ENCODE measurements around the gene TMEM11.

TMEM11 gene

DNA sequence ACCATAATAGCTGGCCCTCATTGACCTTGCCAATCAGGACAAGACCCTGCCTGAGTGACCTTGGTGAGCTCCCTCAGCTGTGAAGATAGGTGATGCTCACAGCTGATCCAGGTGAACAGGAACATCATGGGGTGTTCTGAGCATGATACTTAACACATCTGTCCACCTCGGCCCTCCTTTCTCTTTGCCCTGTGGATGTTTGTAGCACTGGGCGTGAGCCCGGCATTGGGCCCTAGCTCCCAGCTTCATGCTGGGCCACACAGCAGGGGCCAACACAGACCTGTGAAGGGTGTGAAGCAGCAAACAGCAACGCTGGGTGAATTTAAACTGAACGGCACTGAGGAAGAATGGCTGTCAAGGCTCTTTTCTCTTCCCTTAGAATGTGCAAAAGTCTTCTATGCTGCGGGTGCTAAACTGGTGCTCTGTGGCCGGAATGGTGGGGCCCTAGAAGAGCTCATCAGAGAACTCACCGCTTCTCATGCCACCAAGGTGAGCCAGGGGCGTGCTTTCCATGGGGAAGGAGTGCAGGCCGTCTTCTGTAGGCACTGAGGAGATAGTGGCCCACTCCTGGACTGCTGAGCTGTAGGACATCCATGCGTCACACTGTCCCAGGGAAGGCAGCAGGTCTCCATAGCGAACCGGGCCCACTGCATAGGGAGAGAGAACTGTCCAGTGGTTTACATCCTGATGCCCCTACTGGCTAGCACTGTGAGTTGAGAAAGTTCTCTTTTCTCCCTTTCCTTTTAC is 35.9 kb downstream of the TMEM11 start:
- DNase-seq (ENCODE audit: low spot score) = no peak

DNA sequence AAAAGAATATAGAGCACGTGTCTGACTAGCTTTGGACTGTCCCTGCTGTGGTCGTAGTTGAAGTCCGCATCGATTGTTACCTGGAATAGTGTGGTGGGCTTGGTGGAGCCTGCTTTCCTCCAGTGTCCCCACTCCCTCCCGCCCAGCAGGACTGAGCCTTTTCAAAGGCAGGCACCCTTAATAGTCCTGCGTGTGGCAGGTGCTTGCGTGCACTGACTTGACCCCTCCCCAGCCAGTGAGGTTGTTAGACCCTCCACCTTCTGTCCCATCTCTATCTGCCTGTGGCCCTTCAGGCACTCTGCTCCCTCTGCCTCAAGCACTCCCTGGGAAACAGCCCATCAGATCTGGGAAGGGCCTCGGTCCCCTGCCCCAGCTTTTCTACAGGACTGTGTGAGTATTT is 36.6 kb downstream of the TMEM11 start:
- no peak for DNase-seq (ENCODE audit: low spot score)

DNA sequence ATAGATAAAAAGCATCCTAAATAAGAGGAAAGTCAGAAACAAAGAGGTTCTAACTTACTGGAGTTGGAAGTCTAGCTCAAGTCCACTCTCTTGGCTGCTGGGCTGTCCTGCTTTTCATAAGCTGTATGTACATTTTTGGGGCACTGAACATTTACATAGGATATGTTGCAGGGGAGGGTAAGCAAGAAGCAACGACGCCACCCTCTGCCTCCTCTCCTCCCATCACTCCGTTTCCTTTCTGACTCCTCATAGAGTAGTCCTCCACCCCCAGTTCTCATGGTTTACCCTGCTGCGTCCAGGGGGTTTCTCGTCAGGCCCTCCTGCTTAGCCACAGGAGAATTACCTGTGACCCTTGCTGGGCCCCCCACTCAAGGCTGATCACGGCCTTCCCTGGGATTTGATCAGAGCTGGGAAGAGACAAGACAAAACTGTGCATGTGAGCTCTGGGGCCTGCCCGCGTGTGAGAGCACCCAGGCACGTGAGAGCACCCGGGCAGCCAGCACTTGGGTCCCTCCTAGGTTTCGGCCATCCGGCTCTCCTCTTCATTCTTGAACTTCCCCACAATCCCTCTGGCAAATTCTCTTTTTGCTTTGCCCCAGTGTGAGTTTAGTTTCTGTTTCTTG is 37.1 kb downstream of the TMEM11 start:
- DNase-seq (ENCODE audit: low spot score) = no peak

DNA sequence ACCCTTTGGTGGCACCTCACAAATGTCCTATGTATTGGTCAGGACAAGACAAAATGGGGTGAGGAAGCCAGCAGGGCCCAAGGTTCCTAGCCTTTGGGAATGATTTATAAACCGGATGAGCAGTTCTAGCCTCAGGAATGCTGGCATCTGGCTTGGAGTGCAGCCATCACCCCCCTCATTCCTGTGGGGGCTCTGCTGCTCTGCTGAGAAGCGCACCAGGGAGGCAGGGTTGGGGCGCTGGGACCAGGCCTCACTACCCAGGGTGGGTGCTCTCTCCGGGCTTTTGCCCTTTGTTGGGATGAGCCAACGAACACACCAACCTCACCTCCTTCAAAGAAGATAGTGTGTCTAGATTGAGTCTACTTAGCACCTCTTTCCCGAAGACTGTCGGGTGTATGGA is 39.2 kb downstream of the TMEM11 start:
- no peak for DNase-seq (ENCODE audit: low spot score)

DNA sequence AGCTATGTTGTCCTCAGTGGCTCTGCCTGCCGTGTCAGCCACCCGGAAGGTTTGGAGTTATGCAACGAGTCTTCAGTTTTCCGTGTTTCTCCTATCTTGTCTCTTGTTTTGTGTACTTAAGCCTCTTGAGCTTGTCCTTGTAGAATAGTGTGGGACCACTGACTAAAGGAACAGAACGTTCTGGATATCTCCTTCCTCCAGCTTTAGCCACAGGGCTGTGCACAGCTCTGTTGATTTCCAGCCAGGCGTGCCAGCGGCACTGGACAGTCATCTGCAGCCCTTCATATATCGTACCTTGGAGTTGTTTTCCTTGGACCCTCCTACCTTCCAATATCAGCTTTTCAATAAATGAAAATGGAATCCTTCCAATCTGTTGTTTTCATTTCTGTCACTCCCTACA is 39.8 kb downstream of the TMEM11 start:
- no peak for DNase-seq (ENCODE audit: low spot score)

DNA sequence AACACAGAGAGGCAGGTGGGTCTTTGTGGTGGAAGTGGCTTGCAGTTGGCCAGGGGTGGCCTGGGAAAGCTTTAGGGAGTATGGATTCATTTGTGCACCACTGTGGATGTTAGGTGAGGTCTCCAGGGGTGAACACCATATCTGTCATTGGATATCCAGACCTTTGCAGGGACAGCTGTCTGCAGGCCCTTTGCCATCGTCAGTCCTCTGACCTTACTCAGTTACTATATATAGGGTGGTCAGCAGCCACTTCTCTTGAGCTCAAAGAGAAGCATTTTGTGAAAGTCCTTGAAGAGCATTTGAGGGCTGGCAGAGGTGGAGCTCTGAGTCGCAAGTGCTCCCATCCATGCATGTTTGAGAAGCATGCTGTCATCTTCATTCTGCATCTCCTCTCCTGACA is 40.4 kb downstream of the TMEM11 start:
- DNase-seq (ENCODE audit: low spot score) = no peak

DNA sequence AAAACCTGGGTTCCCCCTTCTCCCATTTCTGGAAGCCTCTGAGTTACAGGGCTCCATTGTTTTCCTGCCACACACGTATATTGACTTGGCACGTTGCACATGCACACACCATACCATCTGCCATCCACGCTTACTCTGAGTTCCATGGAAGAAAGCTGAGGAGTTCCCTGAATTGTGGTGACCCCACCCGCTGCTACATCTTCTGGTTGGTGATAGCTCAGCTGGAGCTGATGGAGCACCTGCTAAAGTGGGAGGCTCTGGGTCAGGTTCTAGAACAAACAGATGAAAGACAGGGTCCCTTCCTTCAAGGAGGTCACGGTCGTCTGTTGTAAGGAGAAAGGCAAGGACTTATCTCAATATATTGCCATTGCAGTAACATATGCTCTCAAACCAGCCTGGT is 41.1 kb downstream of the TMEM11 start:
- DNase-seq (ENCODE audit: low spot score) = no peak

DNA sequence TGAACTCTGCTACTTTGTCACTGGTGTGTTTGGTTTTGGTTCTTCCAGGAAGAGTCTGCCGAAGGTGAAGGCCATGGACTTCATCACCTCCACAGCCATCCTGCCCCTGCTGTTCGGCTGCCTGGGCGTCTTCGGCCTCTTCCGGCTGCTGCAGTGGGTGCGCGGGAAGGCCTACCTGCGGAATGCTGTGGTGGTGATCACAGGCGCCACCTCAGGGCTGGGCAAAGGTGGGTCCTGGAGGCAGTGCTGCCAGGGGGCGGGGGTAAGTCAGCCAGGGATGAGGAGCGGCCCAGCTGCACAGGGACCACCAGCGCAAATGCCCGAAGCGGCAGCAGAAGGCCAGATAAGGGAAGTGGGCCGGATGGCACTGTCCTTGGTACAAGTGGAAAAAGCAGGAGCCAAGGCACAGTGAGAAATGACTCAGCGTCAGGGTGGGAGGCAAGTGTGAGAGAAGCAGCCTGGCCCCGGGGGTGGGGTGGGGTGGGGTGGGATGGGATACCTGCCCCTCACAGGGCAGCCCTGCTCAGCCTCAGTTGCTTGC is 41.9 kb downstream of the TMEM11 start:
- DNase-seq (ENCODE audit: low spot score) = no peak

DNA sequence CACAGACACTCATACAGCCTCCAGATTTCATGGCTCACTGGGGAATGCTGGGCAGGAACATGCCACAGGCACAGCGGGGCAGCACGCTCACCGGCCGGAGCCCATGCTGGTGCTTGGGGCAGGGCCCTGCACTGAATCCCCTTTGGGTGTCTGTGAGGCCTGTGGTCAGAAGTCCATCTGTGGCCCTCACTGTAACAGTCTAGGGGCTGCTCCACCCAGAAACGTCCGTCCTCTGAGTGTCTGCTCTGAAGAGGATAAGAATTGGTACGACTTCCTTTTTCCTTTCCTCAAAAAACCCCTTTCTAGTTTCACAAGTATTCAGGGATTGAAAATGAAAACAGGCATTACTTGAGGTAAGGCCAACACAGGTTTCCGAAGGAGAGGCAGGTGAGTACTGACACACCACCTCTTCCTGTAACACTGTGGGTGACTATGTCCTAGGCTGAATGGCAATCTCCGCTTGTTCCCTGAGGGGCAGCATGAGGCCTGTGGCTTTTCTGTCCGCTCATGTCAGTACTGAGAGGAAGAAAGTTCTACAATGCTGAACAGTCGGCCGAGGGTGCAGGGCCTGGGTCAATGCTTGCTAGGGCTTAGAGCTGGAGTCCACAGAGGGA is 42.5 kb downstream of the TMEM11 start:
- DNase-seq (ENCODE audit: low spot score) = no peak

DNA sequence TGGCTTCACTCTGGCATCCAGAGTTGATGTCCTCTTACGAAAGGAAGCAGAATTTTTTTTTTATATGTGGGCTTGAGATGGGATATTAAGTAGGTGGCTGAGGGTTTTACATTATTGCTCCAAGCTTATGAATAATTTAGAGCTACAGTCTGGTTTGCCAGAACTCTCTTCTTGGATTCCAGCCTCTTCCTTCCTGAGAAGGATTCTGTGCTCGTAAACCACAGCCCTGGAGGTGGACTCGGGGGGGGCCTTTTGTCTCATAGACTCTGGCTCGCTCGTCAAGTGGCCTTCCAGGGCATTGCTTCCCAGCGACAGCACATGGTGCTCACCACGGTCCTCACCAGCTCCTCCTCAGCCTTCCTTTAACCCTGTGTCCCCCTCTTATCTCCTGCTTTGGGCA is 43.2 kb downstream of the TMEM11 start:
- DNase-seq (ENCODE audit: low spot score) = no peak

DNA sequence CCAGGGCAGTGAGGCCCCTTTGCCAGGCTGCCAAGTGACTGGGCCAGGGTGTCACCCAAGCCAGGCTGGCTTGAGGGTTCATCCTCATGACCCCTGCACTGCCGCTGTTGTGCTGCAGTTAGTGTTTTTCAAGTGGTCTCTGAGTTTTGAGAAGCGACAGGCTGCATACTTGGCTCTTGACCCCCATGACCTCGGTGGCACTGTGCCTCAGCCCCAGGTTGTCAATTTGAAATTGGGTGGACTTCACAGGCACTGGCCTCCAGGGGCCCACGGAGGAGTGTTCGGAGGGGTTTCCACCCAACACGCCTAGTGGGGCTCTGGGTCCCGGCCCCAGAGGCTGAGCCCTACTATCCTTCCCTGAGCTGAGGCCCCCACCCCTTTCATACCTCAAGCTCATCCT is 44.5 kb downstream of the TMEM11 start:
- DNase-seq (ENCODE audit: low spot score) = no peak

DNA sequence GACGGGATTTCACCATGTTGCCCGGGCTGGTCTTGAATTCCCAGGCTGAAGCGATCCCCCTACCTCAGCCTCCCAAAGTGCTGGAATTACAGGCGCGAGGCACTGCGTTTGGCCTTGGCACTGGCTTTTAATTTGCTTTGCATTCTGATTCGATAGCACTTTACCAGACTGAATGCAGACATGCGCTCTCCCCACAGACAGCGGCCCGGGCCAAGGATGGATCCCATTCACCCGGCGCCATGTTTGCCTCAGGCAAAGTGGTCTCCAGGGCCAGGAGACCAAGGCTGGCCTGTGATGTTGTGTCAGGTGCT is 45.5 kb downstream of the TMEM11 start:
- DNase-seq (ENCODE audit: low spot score) = no peak

DNA sequence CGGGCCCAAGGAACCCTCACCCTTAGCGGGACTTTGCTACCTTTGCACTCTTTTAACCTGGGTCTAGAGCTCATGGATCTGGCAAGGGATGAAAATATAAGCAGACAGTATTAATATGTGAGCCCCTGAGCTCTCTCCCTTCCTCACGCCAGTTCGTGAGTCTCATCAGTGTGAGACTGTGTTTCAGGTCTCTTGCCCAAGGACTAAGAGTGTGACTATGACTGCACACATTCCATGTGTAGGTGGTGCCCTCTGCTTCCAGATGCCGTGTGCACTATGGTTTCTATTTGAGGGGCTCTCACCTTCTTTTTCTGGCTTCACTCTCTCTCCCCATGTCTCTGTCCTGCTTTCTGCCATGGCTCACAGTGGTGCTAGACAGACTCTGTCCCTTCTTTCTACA is 46.7 kb downstream of the TMEM11 start:
- no peak for DNase-seq (ENCODE audit: low spot score)

DNA sequence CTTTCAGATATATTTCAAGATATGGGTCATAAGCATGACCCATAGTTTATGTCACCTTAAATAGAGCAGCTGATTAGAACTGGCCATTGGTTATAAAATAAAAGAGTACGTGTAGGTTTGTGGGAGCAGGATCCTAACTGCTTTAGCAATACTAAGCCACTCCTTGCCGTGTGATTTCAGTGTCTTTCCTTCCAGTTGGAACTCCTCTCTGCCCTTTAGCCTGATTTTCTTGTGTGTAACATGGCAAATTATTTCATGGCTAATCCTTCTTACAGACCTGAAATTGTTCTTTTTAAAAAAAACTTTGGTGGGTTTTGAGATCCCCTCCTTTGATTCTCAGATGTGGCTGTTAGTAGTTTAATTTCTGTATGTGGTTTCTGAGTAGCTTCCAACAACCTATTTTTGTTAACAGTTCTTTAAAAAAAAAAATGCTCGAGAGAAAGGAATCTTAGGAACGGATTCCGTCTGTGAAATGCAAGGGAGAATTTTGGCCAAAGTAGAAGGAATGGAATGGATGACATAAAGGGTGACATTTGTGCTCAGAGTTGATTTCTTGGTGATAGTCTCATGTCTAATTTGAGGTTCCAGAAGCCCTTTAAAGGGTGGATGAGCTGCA is 47.3 kb downstream of the TMEM11 start:
- DNase-seq (ENCODE audit: low spot score) = no peak

DNA sequence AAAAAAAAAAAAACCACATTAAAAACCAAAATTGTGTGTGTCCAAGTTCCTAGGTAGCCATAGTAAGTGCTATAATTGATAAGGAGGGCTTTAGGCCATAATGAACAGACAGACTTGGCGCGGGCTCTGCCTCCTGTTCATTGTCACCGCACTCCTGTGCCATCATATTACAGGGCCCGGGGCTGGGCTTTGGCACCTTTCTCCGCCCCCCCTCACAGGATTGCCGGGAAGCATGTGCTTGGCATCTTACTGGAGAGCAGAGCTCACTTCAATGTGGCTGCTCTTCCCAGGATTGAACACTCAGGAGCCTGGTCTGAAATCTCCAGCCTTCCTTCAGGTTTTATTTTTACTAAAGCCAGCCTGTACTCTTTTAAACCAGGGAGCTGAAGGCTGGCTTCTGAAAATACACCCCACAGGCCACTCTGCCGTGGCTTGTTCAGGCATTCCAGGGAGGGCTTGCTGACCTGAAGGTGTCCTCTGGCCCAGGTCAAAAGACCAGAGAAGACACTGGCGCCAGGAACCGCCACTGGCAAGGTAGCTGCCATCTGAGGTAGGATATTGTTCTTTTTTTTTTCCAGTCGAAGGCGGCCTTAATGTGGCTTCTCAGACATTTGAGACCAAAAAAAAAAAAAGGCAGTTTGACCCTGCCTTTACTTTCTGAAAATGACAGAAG is 47.9 kb downstream of the TMEM11 start:
- no peak for DNase-seq (ENCODE audit: low spot score)

DNA sequence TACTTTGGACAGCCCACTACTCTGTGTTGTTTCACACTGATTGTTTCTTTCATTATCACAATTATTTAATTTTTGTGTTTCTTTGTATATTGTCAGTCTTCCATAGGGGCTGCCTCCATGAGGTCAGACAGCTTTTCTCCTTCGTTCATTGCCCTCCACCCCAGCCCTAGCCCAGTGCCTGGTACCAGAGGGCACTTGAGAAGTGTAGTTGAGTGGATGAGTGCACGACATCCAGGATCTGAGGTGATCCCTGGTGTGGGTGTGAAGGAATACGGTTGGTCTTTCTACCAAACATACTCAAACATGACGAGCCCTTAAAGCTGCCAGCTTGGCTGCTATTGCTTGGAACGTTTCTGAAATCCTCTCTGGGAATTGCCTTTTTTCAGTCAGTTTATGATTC is 49.3 kb downstream of the TMEM11 start:
- DNase-seq (ENCODE audit: low spot score) = no peak

DNA sequence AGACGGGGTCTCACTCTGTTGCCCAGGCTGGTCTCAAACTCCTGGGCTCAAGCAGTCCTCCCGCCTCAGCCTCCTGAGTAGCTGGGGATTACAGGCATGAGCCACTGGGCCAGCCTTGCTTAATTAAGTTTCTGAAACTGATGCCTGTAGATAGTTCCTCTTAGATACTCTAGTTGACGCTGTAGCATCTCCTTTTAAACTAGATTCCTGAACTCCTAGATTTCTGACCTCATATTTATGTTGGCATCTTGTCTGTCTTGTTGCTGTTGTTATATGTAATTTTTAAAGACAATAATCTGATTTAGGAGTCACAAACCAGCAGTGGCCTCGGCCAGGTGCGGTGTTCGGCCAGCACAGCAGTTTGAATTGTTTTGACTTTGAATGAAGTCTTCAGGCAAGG is 49.7 kb downstream of the TMEM11 start:
- no peak for DNase-seq (ENCODE audit: low spot score)

DNA sequence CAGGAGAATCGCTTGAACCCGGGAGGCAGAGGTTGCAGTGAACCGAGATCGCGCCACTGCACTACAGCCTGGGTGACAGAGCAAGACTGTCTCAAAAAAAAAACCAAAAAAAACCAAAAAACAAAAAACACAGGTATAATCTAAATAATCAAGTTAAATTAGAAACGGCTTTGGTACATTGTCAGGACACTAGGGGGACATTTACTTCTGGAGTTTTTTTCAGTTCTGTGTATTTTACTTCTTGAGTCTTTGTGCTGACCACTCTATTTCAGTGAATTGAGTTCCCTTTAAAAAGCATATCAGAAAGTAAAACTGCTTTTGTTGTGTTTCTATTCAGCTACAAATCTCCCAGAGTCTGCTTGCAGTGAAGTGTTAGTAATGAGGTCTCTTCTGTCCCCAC is 50.9 kb downstream of the TMEM11 start:
- DNase-seq (ENCODE audit: low spot score) = no peak

DNA sequence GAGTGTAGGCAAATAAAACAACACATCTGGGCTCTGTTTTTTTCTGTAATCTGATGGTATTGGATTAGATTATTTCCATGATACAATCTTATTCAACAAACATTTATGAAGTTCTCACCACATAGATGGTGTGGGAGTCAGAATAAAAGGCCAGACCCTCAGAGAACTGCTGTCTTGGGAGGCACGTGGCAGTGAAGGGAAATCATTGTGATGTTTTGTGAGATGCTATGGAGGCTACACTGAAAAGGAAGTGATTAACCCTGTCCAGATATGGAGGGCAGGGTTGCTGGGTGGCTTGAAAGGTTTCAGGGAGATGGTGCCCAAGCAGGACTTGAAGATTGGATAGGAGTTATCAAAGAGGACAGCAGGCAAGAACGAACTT is 51.6 kb downstream of the TMEM11 start:
- no peak for DNase-seq (ENCODE audit: low spot score)

DNA sequence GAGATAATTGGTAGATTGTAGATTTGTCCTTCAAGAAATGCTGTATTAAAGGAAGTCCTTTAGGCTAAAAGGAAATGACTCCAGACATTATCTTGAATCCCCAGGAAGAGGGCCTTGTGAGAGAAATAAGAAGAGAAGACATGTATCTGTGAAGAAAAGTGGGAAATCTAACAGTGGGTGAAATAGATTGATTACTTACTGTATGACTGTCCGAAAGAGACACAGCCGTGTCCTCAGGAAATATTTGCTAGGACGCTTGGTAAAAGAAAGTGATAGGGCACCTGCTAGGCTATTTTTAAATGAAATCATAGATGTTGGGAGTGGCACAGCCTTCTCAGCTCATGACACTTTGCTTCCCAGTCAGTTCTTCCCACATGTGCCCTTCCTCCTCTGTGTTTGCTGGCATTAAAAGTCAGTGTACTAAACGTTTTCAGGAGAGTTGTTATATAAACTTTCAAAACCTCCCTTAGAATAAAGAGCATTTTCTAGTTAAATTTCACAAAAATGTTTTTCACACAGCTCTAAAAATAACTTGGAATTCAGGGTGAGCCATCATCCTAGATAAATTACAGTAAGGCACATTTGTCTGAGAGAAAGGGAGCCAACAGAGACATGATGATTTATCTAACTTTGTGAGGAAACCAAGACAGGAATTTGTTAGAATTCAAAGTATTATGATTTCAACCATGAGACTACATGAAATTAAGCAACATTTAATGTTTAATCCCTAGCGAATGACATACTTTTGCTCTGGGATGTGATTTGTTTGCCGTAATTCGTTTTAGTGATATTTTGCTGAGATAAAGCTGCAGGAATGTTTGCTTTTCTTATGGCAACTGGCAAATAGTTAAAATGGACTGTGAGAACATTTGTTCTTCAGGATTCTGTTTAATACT is 52.2 kb downstream of the TMEM11 start:
- DNase-seq (ENCODE audit: low spot score) = no peak

DNA sequence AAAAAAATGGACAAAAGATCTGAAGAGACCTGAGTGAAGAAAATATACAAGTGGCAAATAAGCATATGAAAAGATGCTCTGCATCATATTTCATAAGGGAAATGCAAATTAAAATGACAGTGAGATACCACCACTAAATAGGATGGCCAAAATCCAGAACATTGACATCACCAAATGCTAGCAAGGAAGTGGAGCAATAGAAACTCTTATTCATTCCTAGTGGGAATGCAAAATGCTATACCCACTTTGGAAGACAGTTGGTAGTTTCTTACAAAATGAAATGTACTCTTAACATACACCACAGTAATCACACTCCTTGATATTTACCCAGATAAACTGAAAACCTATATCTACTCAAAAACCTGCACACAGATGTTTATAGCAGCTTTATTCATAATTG is 53.6 kb downstream of the TMEM11 start:
- DNase-seq (ENCODE audit: low spot score) = no peak
